NCI-H1930 (cell line): ENCODE results near the gene OR2M2.

Experiments used
- DNase-seq, 2 experiments: peaks; one replicate each; lab custom pipeline; 2025; lab: John Stamatoyannopoulos, UW

The OR2M2 gene, protein sequence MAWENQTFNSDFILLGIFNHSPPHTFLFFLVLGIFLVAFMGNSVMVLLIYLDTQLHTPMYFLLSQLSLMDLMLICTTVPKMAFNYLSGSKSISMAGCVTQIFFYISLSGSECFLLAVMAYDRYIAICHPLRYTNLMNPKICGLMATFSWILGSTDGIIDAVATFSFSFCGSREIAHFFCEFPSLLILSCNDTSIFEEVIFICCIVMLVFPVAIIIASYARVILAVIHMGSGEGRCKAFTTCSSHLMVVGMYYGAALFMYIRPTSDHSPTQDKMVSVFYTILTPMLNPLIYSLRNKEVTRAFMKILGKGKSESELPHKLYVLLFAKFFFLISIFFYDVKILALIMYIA

DNA sequence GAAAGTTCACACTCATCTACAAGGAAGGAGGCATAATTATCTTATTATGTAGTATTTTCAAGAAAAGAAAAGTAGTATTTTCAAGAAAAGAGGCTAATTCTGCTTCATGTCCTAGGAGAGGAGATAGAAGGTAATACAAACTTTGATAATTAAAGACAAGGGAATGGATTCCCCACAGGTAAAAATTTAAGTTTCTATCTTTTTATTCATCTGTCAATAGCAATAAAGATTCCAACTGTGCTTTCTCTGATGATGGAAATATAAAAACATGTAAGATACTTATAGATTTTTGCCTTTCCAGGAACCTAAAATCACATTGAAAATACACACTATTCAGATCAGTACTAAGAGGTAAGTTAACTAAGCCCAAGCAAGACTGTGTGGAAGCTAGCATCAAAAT is at the start of gene OR2M2:
Gene OR2M2, plus strand, starts transcription at position 301 of the 400 bp plus-strand sequence. CDS start 5,165 bp downstream, outside the sequence.
- DNase-seq: no peak

DNA sequence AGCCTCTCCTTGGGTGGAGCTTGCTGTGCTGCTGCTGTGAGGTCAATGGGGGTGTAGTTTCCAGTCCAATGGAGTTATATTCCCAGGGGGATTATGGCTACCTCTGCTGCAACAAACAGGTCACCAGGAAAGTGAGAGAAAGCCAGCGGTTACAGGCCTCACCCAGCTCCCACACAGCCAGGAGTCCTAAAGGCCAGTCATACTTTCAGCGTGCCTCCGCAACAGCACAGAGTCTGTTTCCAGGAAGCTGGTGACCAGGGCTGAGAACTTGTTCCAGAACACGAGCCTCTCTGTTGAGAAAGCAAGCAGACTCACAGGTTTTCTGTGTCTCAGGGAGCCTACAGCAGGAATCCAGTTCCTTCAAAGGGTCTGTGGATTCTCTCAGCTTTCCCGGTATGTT is 47.0 kb upstream of the OR2M2 start:
- no peak for DNase-seq

DNA sequence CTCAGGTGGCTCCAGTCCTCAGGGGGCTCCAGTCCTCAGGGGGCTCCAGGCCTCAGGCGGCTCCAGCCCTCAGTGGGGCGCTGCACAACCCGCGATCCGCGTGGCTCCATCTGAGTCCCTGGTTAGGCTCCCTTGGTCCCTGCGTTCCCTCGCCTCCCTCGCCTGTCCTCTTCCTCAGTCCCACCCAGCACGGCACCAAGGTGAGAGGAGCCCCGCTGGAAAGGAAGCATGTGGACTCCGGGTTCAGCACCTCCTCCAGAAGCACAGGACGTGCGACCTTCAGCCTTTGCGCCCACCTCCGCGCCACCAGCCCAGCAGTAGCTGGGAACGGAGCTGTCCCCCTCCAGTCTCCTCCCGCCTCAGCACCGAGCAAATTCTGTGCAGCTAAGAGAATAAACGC is 37.8 kb upstream of the OR2M2 start:
- DNase-seq: peak in 1 of 2 experiments; percentile 3

DNA sequence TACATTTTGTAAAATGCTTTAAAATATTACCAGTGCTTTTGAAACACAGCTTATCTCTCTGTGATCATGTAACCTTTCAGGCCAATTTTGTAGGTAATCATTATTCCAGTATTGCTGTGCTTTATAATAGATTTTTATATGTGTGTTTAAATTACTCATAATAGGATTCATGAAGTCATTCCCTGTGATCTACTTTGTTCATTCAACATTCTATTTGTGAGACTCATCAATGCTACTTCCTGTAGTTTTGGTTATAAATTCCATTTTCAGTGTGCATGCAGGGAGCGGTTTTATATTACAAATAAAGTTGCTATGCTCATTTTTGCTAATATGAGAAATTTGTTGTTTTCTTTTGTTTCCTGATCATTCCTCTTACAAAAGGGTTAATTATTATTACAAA is 33.8 kb upstream of the OR2M2 start:
- no peak for DNase-seq

DNA sequence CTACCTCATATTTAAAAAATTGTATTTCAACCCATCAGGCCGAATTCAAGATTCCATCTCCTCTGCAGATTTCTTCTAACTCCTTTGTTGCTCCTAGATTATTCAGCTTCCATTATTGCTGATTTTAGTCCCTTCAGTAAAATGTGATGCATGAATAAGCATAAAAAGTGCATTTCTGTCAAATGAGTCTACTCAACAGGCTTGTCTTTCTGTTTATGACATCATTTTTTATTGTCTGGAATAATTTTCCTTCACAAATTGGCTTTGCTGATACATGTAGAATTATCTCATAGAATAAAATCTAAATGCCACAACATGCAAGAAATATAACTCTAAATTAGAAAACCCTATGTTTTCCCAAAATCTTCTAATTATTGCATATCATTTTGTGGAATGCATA is 31.3 kb upstream of the OR2M2 start:
- DNase-seq: no peak

DNA sequence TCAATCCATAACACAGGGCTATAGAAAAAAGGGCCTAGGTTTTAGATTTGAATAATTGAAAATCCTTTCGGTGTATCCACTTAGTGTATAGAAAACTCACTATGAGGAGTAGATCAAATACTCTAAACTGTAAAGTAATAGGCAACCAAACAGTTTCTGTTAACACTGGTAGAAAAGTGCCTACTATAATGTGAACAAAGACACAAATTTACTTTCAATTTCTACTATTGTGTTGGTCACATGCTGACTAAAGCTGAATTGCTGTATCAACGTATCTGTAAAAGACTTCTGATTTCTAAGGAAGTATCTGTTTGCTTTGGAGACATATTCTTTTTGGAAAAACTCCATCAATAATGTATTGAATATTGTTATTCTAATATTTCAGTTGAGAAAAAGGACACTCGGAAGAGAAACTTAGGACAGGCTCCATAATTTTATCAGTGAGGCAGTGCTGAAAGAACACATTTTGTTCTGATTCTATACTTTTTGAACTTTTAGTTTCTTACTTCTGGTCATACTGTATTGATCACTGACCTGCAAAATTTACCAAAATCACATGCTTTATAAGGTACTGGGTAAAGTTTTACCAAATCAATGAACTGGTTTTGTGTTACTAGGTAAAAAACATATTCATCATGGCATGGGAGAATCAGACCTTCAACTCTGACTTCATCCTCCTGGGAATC is 30.0 kb upstream of the OR2M2 start, which contains the start of gene OR2M5:
Gene OR2M5, plus strand, starts transcription at position 636 of the 686 bp plus-strand sequence. Its CDS starts 0 bp downstream, at position 636.
- no peak for DNase-seq

DNA sequence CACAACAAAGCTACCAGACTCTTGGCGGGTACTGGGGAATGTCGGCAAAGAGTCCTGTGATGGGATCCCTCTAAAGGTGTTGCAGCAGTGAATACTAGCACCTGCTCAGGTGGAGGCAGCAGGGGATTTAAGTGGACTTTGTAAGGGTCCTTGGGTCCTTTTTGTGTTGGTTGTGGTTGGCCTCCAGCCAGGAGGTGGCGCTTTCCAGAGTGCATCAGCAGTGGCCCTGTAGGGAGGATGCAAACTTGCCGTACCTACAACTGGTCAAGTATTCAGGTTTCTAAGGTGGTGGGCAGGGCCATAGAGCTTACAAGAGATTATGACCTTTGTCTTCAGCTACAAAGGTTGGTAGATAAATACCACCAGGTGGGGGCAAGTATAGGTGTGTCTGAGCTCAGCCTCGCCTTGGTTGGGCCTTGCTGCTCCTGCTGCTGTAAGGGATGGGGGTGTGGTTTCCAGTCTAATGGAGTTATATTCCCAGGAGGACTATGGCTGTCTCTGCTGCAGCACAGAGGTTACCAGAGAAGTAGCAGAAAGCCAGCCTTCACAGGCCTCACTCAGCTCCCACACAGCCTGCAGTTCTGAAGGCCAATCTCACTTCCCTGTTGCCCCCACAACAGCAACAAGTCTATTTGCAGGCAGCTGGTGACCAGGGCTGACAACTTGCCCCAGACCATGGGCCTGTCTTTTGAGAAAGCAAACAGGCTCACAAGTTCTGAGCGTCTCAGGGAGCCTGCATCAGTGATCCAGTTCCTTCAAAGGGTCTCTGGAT is 22.4 kb upstream of the OR2M2 start:
- no peak for DNase-seq

DNA sequence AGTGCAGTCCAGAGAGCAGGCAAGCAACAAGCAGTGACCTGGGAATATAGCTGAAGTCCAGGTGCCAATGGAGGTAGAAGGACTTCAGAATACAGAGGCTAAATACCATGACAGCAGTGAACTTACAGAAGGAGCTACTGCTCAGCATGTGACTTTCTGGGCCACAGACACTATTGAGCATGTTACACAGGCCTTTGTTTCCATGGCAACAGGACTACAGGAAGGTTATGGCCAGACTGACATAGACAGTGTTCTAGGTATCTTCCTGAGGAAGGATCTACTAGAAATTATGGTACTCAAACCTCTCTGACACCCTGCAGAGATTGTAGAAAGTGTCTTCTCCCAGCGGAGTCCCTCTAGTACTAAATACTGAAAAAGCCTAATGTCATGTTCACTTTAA is 18.7 kb upstream of the OR2M2 start:
- no peak for DNase-seq

DNA sequence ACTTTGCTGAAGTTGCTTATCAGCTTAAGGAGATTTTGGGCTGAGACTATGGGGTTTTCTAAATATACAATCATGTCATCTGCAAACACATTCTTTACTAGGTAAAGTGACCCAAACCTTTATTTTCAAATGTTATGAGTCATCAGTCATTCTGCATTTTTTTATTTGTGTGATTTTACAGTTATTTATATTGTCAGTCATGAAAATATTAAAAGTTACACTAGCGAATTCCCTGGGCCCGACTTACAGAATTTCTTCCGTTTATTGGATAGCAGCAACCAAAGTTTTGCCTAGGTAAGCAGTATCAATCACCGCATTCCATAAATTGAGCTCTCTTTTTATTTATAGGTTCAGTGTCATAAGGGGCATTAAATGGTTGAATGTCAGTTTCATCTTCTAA is 15.9 kb upstream of the OR2M2 start:
- DNase-seq: no peak

DNA sequence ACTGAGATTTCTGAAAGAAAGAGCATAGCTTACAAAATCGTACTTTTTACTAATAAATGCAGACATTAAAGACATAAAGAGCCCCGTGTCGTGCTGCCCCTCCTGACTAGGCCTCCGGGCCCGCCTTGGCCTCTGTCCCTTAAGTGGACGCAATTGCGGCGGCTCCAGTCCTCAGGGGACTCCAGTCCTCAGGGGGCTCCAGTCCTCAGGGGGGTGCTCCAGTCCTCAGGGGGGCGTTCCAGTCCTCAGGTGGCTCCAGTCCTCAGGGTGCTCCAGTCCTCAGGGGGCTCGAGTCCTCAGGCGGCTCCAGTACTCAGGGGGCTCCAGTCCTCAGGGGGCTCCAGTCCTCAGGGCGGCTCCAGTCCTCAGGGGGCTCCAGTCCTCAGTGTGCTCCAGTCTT is 10.6 kb upstream of the OR2M2 start:
- DNase-seq: no peak

DNA sequence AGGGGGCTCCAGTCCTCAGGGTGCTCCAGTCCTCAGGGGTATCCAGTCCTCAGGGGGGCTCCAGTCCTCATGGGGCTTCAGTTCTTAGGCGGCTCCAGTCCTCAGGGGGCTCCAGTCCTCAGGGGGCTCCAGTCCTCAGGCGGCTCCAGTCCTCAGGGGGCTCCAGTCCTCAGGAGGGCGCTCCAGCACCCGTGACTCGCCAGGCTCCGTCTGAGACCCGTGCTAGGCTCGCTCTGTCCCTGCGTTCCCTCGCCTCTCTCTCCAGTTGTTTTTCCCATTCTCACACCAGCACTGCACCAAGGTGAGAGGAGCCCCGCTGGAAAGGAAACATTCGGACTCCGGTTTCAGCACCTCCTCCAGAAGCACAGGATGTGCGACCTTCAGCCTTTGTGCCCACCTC is 9.4 kb upstream of the OR2M2 start:
- peak; percentile 33 to 56 for DNase-seq

DNA sequence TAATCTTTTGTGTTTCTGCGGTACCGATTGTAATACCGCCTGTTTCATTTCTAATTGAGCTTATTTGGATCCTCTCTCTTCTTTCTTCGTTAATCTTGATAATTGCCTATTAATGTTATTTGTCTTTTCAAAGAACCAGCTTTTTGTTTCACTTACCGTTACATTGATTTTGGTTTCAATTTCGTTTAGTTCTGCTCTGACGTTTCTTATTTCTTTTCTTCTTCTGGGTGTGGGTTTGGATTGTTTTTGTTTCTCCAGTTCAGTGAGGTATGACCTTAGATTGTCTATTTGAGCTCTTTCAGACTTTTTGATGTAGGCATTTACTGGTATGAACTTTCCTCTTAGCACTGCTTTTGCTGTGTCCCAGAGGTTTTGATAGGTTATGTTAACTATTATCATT is 9.4 kb downstream of the OR2M2 start:
- DNase-seq: no peak

DNA sequence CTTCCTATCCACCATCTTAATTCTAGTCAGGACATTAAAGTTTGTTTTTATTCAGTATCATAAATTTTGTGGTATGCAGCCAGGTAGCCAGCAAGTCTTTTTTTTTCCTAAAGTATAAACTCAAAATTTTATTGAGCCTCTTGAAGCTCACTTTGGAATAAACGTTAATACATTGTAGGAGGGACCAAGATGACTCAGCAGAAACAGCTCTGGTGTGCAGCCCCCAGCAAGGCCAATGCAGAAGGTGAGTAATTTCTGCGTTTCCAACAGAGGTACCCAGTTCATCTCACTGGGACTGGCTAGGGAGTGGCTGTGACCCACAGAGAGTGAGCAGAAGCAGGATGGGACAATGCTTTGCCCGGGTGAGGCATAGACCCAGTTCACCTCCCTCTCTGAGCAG is 12.7 kb downstream of the OR2M2 start:
- no peak for DNase-seq

DNA sequence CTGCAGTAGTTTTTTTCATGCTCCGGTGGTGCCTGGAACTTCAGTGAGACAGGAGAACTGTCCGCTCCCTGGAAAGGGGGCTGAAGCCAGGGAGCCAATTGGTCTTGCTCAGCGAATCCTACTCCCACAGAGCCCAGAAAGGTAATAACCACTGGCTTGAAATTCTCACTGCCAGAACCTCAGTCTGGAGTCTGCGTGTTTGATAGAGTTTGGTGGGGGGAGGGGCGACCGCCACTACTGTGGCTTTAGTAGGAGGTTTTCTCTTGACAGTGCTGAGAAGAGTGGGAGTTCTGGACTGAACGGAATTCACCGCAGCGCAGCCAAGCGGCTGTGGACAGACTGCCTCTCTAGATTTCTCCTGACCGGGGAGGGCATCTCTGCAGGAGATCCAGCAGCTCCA is 14.4 kb downstream of the OR2M2 start:
- DNase-seq: no peak

DNA sequence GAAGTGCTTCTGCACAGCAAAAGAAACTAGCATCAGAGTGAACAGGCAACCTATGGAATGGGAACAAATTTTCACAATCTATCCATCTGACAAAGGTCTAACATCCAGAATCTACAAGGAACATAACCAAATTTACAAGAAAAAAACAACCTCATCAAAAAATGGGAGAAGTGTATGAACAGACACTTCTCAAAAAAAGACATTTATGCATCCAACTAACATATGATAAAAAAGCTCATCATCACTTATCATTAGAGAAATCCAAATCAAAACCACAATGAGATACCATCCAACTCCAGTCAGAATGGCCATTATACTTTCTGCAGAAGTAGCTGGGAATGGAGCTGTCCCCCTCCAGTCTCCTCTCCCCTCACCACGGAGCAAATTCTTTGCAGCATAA is 19.5 kb downstream of the OR2M2 start:
- no peak for DNase-seq

DNA sequence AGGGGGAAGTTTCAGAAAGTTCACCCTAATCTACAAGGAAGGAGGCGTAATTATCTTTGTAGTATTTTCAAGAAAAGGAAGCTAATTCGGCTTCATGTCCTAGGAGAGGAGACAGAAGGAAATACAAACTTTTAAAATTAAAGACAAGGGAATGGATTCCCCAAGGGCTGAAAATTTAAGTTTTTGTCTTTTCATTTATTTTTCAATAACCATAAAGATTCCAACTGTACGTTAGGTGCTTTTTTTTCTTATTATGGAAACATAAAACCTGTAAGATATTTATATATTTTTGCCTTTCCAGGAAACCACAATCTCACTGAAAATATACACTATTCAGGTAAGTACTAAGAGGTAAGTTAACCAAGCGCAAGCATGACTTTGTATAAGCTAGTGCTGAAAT is 22.3 kb downstream of the OR2M2 start, which contains the start of gene OR2M3:
Gene OR2M3, plus strand, starts transcription at position 301 of the 400 bp plus-strand sequence. CDS start 5,803 bp downstream, outside the sequence.
- DNase-seq: no peak

DNA sequence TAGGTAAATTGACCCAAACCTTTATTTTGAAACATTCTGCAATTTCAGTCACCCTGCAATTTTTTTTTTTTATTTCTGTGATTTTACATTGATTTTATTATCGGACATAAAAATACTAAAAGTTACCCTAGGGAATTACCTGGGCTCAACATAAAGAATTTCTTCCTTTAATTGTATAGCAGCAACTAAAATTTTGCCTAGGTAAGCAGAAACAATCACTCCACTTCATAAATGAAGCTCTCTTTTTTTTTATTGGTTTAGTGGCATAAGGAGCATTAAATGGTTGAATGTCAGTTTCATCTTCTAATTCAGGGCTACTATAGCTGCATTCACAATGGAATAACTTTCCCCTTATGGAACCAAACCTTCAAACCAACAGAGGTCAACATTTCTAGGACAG is 41.3 kb downstream of the OR2M2 start:
- no peak for DNase-seq

DNA sequence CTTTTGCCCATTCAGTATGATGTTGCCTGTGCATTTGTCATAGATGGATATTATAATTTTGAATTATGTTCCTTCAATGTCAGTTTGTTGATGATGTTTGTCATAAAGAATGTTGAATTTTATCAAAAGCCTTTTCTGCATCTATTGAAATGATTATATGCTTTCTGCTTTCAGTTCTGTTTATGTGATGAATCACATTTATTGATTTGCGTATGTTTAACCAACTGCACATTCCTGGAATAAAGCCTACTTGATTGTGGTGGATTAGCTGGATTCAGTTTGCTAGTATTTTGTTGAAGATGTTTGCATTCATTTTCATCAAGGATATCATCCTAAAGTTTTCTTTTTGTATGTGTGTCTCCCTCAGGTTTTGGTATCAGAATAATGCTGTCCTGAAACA is 50.9 kb downstream of the OR2M2 start:
- DNase-seq: no peak

DNA sequence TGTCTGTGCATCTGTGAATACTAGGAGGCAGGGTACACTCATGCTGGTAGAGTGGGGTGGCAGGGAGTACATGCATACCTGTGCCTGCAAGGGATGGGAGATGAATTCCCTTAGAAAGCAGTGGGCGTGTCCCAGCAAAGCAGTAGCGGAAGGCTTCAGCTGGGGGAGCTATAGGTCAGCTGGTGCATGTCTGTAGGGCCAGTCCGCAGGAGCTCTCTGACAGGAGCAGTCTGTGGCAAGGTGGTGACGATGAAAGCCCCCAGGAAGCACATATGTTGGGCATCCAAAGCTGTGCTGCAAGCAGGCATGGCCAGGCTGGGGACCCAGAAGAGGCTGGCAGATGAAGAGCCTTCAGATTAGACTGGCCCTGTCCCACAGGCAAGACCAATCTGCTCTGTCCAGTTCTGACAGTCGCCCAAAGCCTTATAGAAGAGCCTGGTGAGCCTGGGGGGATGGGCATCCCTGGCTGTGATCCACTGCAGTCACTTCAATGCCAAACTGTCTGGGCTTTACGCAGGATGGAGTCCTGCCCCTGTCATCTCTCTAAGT is 54.8 kb downstream of the OR2M2 start:
- DNase-seq: no peak
